ENCODE measurements around the gene MVK. TPM values are rescaled to one million over a fixed set of nuclear protein-coding genes. Genes with fewer than 3 reads are reported as not detected.

MVK gene
- total and polyA plus RNA-seq, 2 experiments from 2014 or later = 6.7 to 11.8 TPM

DNA sequence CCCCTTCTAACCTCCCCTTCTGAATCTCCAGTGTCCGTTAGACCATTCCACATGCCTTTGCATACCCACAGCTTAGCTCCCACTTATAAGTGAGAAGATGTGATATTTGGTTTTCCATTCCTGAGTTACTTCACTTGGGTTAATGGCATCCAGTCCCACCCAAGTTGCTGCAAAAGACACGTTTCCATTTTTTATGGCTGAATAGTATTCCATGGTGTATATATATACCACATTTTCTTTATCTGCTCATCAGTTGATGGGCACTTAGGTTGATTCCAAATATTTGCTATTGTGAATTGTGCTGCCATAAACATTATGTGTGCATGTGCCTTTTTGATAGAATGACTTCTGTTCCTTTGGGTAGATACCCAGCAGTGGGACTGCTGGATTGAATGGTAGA is 67.8 kb downstream of the MVK start:
- Histone ChIP-seq H3K27ac (no peak overlapping the region), H4K20me1 (ENCODE audit: insufficient read depth) (no peaks in the 10 kb centered on the region), H3K9ac (no peak overlapping the region), H3K36me3 (ENCODE audit: low read depth) (no peaks in the 10 kb centered on the region), H3F3A (ENCODE audit: insufficient read depth) (no peaks in the 10 kb centered on the region), H3K9me3 (ENCODE audit: low read depth) (no peaks in the 10 kb centered on the region), H2AFZ (no peak overlapping the region), H3K9me2 (ENCODE audit: insufficient read depth) (no peaks in the 10 kb centered on the region), H3K27me3 (replicated peaks; ENCODE audit: insufficient read depth) (peaks cover 7% of the 10 kb centered on the region; the same call in 1 of the 2 replicates), H3K4me3 (no peak overlapping the region), H3K4me1 (ENCODE audit: insufficient read depth) (no peaks in the 10 kb centered on the region), H3K79me2 (ENCODE audit: insufficient read depth) (no peaks in the 10 kb centered on the region), H3K4me2 (ENCODE audit: unreplicated experiment) (no peak overlapping the region)
- in situ Hi-C loops (cut with MboI) = no loop called here
- TF ChIP-seq EZH2phosphoT487 (IDR thresholded peaks at IDR 0.05; ENCODE audit: insufficient read depth, low read depth) (no peak), EZH2 (IDR thresholded peaks at IDR 0.05; ENCODE audit: insufficient read depth, poor library complexity, severe bottlenecking) (no peak)
- WGBS, 2 experiments (ENCODE audit: low coverage in 1 of 2, low lambda C conversion rate in 2 of 2, missing lambda C conversion rate in 2 of 2) = 51 to 54% methylated on average over 2 of the region's 2 CpGs
- no peak for DNase-seq

DNA sequence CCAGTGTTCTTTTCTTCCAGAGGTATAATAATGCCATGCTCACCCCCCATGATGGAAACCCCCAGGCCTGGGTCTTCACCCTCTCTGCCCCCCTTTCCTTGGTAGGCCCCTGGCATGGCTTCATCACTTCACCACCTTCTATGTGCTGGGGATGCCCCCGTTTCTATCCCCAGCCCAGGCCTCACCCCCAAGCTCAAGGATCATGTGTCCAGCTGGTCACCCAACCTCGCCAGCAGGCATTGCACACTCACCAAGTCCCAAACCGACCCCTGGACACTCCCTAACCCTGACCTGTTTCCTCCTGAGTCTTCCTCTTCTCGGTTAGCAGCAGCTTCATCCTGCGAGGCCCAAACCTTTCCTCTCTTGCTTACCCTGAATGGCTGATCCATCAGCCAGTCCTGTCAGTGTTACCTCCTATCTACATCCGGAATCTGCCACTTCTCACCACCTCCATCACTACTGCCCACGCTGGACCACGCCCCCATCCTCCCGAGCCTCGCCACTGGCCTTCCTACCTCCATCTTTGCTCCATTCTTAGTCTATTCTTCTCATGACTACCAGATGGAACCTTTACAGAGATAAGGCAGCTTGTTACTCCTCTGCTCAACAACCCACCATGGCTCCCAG is 69.0 kb downstream of the MVK start:
- no peak for TF ChIP-seq EZH2phosphoT487 (IDR thresholded peaks at IDR 0.05; ENCODE audit: insufficient read depth, low read depth)
- TF ChIP-seq EZH2 (IDR thresholded peaks at IDR 0.05; ENCODE audit: insufficient read depth, poor library complexity, severe bottlenecking) = no peak
- H3K9me3 ChIP-seq (ENCODE audit: low read depth) = no peaks in the 10 kb centered on the region
- H3K9ac ChIP-seq = no peak overlapping the region
- no peaks in the 10 kb centered on the region for H3K79me2 ChIP-seq (ENCODE audit: insufficient read depth)
- no peak for DNase-seq
- H3K27me3 ChIP-seq (replicated peaks; ENCODE audit: insufficient read depth) = peaks cover 15% of the 10 kb centered on the region; the same call in 1 of the 2 replicates
- WGBS, 2 experiments (ENCODE audit: low coverage in 1 of 2, low lambda C conversion rate in 2 of 2, missing lambda C conversion rate in 2 of 2) = 29 to 36% methylated on average over 10 of the region's 10 CpGs
- H3F3A ChIP-seq (ENCODE audit: insufficient read depth) = no peaks in the 10 kb centered on the region
- H3K27ac ChIP-seq = no peak overlapping the region
- H3K4me3 ChIP-seq = no peak overlapping the region
- in situ Hi-C loops (cut with MboI) = no loop called here
- H2AFZ ChIP-seq = no peak overlapping the region
- H3K4me2 ChIP-seq (ENCODE audit: unreplicated experiment) = no peak overlapping the region
- H3K4me1 ChIP-seq (ENCODE audit: insufficient read depth) = no peaks in the 10 kb centered on the region
- no peaks in the 10 kb centered on the region for H3K9me2 ChIP-seq (ENCODE audit: insufficient read depth)
- H4K20me1 ChIP-seq (ENCODE audit: insufficient read depth) = no peaks in the 10 kb centered on the region
- no peaks in the 10 kb centered on the region for H3K36me3 ChIP-seq (ENCODE audit: low read depth)

DNA sequence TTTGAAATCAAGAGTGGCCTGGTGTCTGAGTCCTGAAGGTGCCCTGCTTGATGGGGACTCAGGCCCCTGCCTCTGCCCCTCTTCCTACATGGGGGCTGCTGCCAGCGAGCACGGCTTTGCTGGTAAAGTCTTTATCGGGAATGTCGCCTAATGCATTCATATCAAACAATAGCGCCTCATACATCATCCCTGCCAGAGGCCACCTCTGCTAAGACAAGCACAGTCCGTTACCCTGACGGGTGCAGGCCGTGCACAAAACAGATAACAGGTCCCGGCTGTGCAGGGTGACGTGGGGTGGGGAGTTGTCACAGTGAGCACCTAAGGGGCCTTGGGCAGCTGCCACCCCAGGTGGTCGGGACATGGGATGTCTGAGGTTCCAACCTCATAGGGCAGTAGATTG is 71.6 kb downstream of the MVK start:
- TF ChIP-seq EZH2phosphoT487 (IDR thresholded peaks at IDR 0.05; ENCODE audit: insufficient read depth, low read depth) (no peak), EZH2 (IDR thresholded peaks at IDR 0.05; ENCODE audit: insufficient read depth, poor library complexity, severe bottlenecking) (no peak)
- 52 to 53% methylated on average over 11 of the region's 11 CpGs for WGBS, 2 experiments (ENCODE audit: low coverage in 1 of 2, low lambda C conversion rate in 2 of 2, missing lambda C conversion rate in 2 of 2)
- Histone ChIP-seq H3K27me3 (replicated peaks; ENCODE audit: insufficient read depth) (peaks cover 15% of the 10 kb centered on the region; the same call in 1 of the 2 replicates), H3K9ac (no peak overlapping the region), H2AFZ (no peak overlapping the region), H3K27ac (no peak overlapping the region), H3K9me2 (ENCODE audit: insufficient read depth) (no peaks in the 10 kb centered on the region), H3F3A (ENCODE audit: insufficient read depth) (no peaks in the 10 kb centered on the region), H3K4me1 (ENCODE audit: insufficient read depth) (no peaks in the 10 kb centered on the region), H4K20me1 (ENCODE audit: insufficient read depth) (no peaks in the 10 kb centered on the region), H3K4me2 (ENCODE audit: unreplicated experiment) (no peak overlapping the region), H3K9me3 (ENCODE audit: low read depth) (no peaks in the 10 kb centered on the region), H3K36me3 (ENCODE audit: low read depth) (no peaks in the 10 kb centered on the region), H3K79me2 (ENCODE audit: insufficient read depth) (no peaks in the 10 kb centered on the region), H3K4me3 (no peak overlapping the region)
- DNase-seq = no peak
- in situ Hi-C loops (cut with MboI) = no loop called here

- peaks cover 15% of the 10 kb centered on the region; the same call in 1 of the 2 replicates for H3K27me3 ChIP-seq (replicated peaks; ENCODE audit: insufficient read depth)
- no peak for DNase-seq
- H3K4me1 ChIP-seq (ENCODE audit: insufficient read depth) = no peaks in the 10 kb centered on the region
These were observed 72.1 kb downstream of the MVK start for GRCh38 chr12:109645708-109646107.

More at GRCh38 chr12:109645708-109646107, 72.1 kb downstream of the MVK start:
- H3K4me2 ChIP-seq (ENCODE audit: unreplicated experiment) = no peak overlapping the region
- no peak overlapping the region for H3K9ac ChIP-seq
- H3K27ac ChIP-seq = no peak overlapping the region
- no peaks in the 10 kb centered on the region for H4K20me1 ChIP-seq (ENCODE audit: insufficient read depth)
- H3K36me3 ChIP-seq (ENCODE audit: low read depth) = no peaks in the 10 kb centered on the region
- no peak overlapping the region for H2AFZ ChIP-seq
- no peaks in the 10 kb centered on the region for H3K79me2 ChIP-seq (ENCODE audit: insufficient read depth)
- in situ Hi-C loops (cut with MboI) = no loop called here
- 60 to 63% methylated on average over 11 of the region's 11 CpGs for WGBS, 2 experiments (ENCODE audit: low coverage in 1 of 2, low lambda C conversion rate in 2 of 2, missing lambda C conversion rate in 2 of 2)
- H3K9me2 ChIP-seq (ENCODE audit: insufficient read depth) = no peaks in the 10 kb centered on the region
- H3K9me3 ChIP-seq (ENCODE audit: low read depth) = no peaks in the 10 kb centered on the region
- no peak overlapping the region for H3K4me3 ChIP-seq
- no peak for TF ChIP-seq EZH2 (IDR thresholded peaks at IDR 0.05; ENCODE audit: insufficient read depth, poor library complexity, severe bottlenecking)
- TF ChIP-seq EZH2phosphoT487 (IDR thresholded peaks at IDR 0.05; ENCODE audit: insufficient read depth, low read depth) = no peak
- H3F3A ChIP-seq (ENCODE audit: insufficient read depth) = no peaks in the 10 kb centered on the region

Other genes starting within 250 kb of the MVK start
- not detected in 2 replicates for gene MYO1H, start 225.9 kb upstream of the MVK start, total RNA-seq (2014; rRNA removed; shearing (Covaris generic))
- gene MYO1H, start 225.9 kb upstream of the MVK start, polyA plus RNA-seq (2016; fragmentation: Nextera tagmentation; extraction: Ambion mirVana) = not detected in 2 replicates
- 97.0 and 117 TPM in 2 replicates for gene KCTD10, start 96.5 kb upstream of the MVK start, total RNA-seq (2014; rRNA removed; shearing (Covaris generic))
- 81.1 and 83.4 TPM in 2 replicates for gene KCTD10, start 96.5 kb upstream of the MVK start, polyA plus RNA-seq (2016; fragmentation: Nextera tagmentation; extraction: Ambion mirVana)
- gene UBE3B, start 96.2 kb upstream of the MVK start, total RNA-seq (2014; rRNA removed; shearing (Covaris generic)) = 32.0 and 34.7 TPM in 2 replicates
- 34.3 and 38.3 TPM in 2 replicates for gene UBE3B, start 96.2 kb upstream of the MVK start, polyA plus RNA-seq (2016; fragmentation: Nextera tagmentation; extraction: Ambion mirVana)
- 6.7 and 12.8 TPM in 2 replicates for gene MMAB, start 290 bp upstream of the MVK start, total RNA-seq (2014; rRNA removed; shearing (Covaris generic))
- gene MMAB, start 290 bp upstream of the MVK start, polyA plus RNA-seq (2016; fragmentation: Nextera tagmentation; extraction: Ambion mirVana) = 25.4 and 26.8 TPM in 2 replicates
- gene FAM222A, start 140.0 kb downstream of the MVK start, total RNA-seq (2014; rRNA removed; shearing (Covaris generic)) = 0.89 and 0.97 TPM in 2 replicates
- not detected in 2 replicates for gene FAM222A, start 140.0 kb downstream of the MVK start, polyA plus RNA-seq (2016; fragmentation: Nextera tagmentation; extraction: Ambion mirVana)

All from GM23248 (cell line).